K562 (cell line): ENCODE data around the gene MED31. TPM values are rescaled to one million over a fixed set of nuclear protein-coding genes. Genes with fewer than 3 reads are reported as not detected.

Experiments
- ATAC-seq: fragments of 200-7000 bp; cut with Tn5 transposase; 3 replicates; pipeline ENCODE4 v1.9.1; 2020; ENCODE audit warnings: moderate library complexity
- BruUV-seq: library from RNA; stranded (reverse); fragments of 400-500 nt; replicated peaks from 2 replicates; lab custom pipeline; 2021; lab: Mats Ljungman, UMichigan
- CTCF ChIA-PET: fragments of 300-600 bp; formaldehyde crosslinking; extraction: SDS; loops from one replicate; lab custom pipeline; 2021; ENCODE audit warnings: low intra/inter-chr PET ratio; lab: Yijun Ruan, JAX
- POLR2A ChIA-PET: fragments of 300-600, 350-650 bp; sonication (Branson Sonifier 250); formaldehyde crosslinking; extraction: SDS; loops from one replicate; lab custom pipeline; 2021; ENCODE audit warnings: antibody characterized with exemption, inconsistent platforms; lab: Yijun Ruan, JAX
- DNase-seq, 4 experiments: peaks; one replicate each; pipeline versions ENCODE4 v3.0.0 to v3.0.0-alpha.2; 2011 to 2018; ENCODE audit warnings: low spot score in 3 of 4, mixed read lengths in 3 of 4; ENCODE audit errors: extremely low read depth in 1 of 4
- FAIRE-seq: peaks from 2 replicates; lab custom pipeline; 2011; peaks lifted over from hg19 to GRCh38; lab: Jason Lieb, UNC
- H2AFZ ChIP-seq: 2 replicates; pipeline ENCODE4 v1.6.0; 2011; ENCODE audit warnings: low read depth, low read length, control low read depth, inconsistent platforms
- H3K27ac ChIP-seq: fragments of 200-600 bp; 3 replicates; pipeline ENCODE4 v1.8.0; 2011; ENCODE audit warnings: low read depth, mild to moderate bottlenecking, control low read depth, inconsistent platforms, low read length, moderate library complexity, mixed read lengths; ENCODE audit errors: extremely low read depth
- H3K27me3 ChIP-seq, 2 experiments: fragments of 300-600 bp in 1 of 2; 2 replicates in 1 of 2; 3 replicates in 1 of 2; pipeline versions ENCODE4 v1.6.0 to v1.8.0; 2011; ENCODE audit warnings: inconsistent platforms in 2 of 2, low read length in 2 of 2, mild to moderate bottlenecking in 1 of 2, mixed read lengths in 1 of 2, moderate library complexity in 1 of 2; ENCODE audit not compliant: control insufficient read depth in 2 of 2, insufficient read depth in 2 of 2
- H3K36me3 ChIP-seq: fragments of 300-600 bp; 3 replicates; pipeline ENCODE4 v1.8.0; 2011; ENCODE audit warnings: mild to moderate bottlenecking, low read length, inconsistent platforms; ENCODE audit not compliant: control insufficient read depth, insufficient read depth
- H3K4me1 ChIP-seq, 2 experiments: fragments of 200-600 bp in 1 of 2; replicated peaks in 1 of 2; 2 replicates in 1 of 2; 3 replicates in 1 of 2; pipeline versions ENCODE4 v1.5.1 to v1.8.0; 2011; ENCODE audit warnings: inconsistent platforms in 2 of 2, low read length in 2 of 2, mild to moderate bottlenecking in 1 of 2, mixed read lengths in 1 of 2, moderate library complexity in 1 of 2; ENCODE audit not compliant: control insufficient read depth in 2 of 2, insufficient read depth in 2 of 2
- H3K4me2 ChIP-seq: 2 replicates; pipeline ENCODE4 v1.6.1; 2011; ENCODE audit warnings: low read length, control low read depth, inconsistent platforms, mixed read lengths; ENCODE audit not compliant: insufficient read depth
- H3K4me3 ChIP-seq: fragments of 200-600 bp; sonication (generic), shearing (Covaris generic); 2 replicates; pipeline ENCODE4 v1.5.1; 2016; ENCODE audit warnings: control low read depth, inconsistent platforms
- H3K79me2 ChIP-seq: fragments of 200-600 bp; 3 replicates; pipeline ENCODE4 v1.8.0; 2011; ENCODE audit warnings: low read length, inconsistent platforms; ENCODE audit not compliant: control insufficient read depth, insufficient read depth
- H3K9ac ChIP-seq, 2 experiments: 2 replicates each; pipeline versions ENCODE4 v1.6.0 to v1.6.1; 2011; ENCODE audit warnings: low read depth in 2 of 2, low read length in 2 of 2, control low read depth in 1 of 2, inconsistent platforms in 1 of 2, mild to moderate bottlenecking in 1 of 2, mixed read lengths in 1 of 2; ENCODE audit not compliant: insufficient read depth in 1 of 2
- H3K9me1 ChIP-seq: one replicate; pipeline ENCODE4 v1.6.0; 2011; ENCODE audit warnings: inconsistent platforms, mild to moderate bottlenecking, low read length, moderate library complexity; ENCODE audit not compliant: control insufficient read depth, insufficient read depth
- H3K9me3 ChIP-seq: replicated peaks from 2 replicates; pipeline ENCODE4 v1.5.1; 2011; ENCODE audit warnings: low read depth, low read length, inconsistent platforms; ENCODE audit not compliant: control insufficient read depth, insufficient read depth
- H4K20me1 ChIP-seq: replicated peaks from 2 replicates; pipeline ENCODE4 v1.6.1; 2011; ENCODE audit warnings: low read length, inconsistent platforms, mixed read lengths; ENCODE audit not compliant: control insufficient read depth, insufficient read depth
- ELK1 ChIP-seq: sonication (generic); formaldehyde crosslinking; IDR thresholded peaks from 2 replicates; pipeline ENCODE4 v1.8.1; 2022; ENCODE audit warnings: missing genetic modification reagents
- GATAD2A ChIP-seq: fragments of 450-650 bp; IDR thresholded peaks from 2 replicates; pipeline ENCODE4 v1.6.1; 2017
- HDAC8 ChIP-seq: fragments of 450-650 bp; IDR thresholded peaks from 2 replicates; pipeline ENCODE4 v1.6.1; 2016; ENCODE audit warnings: mild to moderate bottlenecking, missing genetic modification characterization, moderate library complexity, missing compliant biosample characterization
- MAFG ChIP-seq: fragments of 450-650 bp; conservative IDR thresholded peaks from 2 replicates; pipeline ENCODE4 v1.6.1; 2016; ENCODE audit warnings: missing genetic modification characterization, missing compliant biosample characterization
- MCM5 ChIP-seq: fragments of 450-650 bp; IDR thresholded peaks from 2 replicates; pipeline ENCODE4 v1.6.1; 2016; ENCODE audit warnings: low read depth
- NBN ChIP-seq: fragments of 450-650 bp; IDR thresholded peaks from 2 replicates; pipeline ENCODE4 v1.6.1; 2016; ENCODE audit warnings: low read depth, mild to moderate bottlenecking
- NCOA6 ChIP-seq: fragments of 450-650 bp; IDR thresholded peaks from 2 replicates; pipeline ENCODE4 v1.6.1; 2017; ENCODE audit warnings: mild to moderate bottlenecking
- POLR3G ChIP-seq: IDR thresholded peaks from 2 replicates; pipeline ENCODE4 v1.6.1; 2011; ENCODE audit not compliant: insufficient read length, insufficient replicate concordance; ENCODE audit errors: extremely low read depth
- PREB ChIP-seq: sonication (generic); formaldehyde crosslinking; IDR thresholded peaks from 2 replicates; pipeline ENCODE4 v1.8.1; 2023; ENCODE audit warnings: mild to moderate bottlenecking, missing genetic modification reagents
- RBBP5 ChIP-seq: fragments of 200-600 bp; sonication (generic); IDR thresholded peaks from 2 replicates; pipeline ENCODE4 v1.6.1; 2012; ENCODE audit warnings: borderline replicate concordance, mild to moderate bottlenecking, low read length, control low read depth, inconsistent platforms; ENCODE audit not compliant: insufficient read depth, poor library complexity, severe bottlenecking
- TCF7 ChIP-seq: sonication (generic); IDR thresholded peaks from 2 replicates; pipeline ENCODE4 v1.6.1; 2016; ENCODE audit warnings: antibody characterized with exemption, borderline replicate concordance
- TSC22D4 ChIP-seq: fragments of 450-650 bp; IDR thresholded peaks from 2 replicates; pipeline ENCODE4 v1.6.1; 2016; ENCODE audit warnings: missing genetic modification characterization, missing biosample characterization, control low read depth
- XRCC3 ChIP-seq: fragments of 450-650 bp; IDR thresholded peaks from 2 replicates; pipeline ENCODE4 v1.6.1; 2017; ENCODE audit warnings: mild to moderate bottlenecking, moderate library complexity
- ZNF274 ChIP-seq: IDR thresholded peaks from 2 replicates; pipeline ENCODE4 v1.6.1; 2011; ENCODE audit warnings: low read depth, mild to moderate bottlenecking, low read length, moderate library complexity, borderline replicate concordance
- WGBS: fragments of 100-300 bp; shearing (Covaris generic); methylation state at CpG from one replicate; pipeline ENCODE4 v1.1.6; 2016; ENCODE audit warnings: low coverage, mixed read lengths; ENCODE audit not compliant: insufficient coverage; ENCODE audit errors: missing lambda C conversion rate; 5-methylcytosine and 5-hydroxymethylcytosine counted together
- in situ Hi-C: fragments of 300-500 bp; cut with MboI; formaldehyde crosslinking; loops from 4 replicates; pipeline ENCODE4 v1.15.0; 2018; ENCODE audit warnings: inconsistent platforms, mixed read lengths
- intact Hi-C: fragments of 100-400 bp; cut with micrococcal nuclease; formaldehyde crosslinking; loops from 2 replicates; pipeline ENCODE4 v1.14.2; 2022
- polyA plus RNA-seq, 8 experiments: library from polyadenylated mRNA; depleted of rRNA in 4 of 8; stranded (reverse) in 5 of 8; unstranded in 3 of 8; fragments of >200 nt; fragmentation: Nextera tagmentation in 2 of 8; fragmentation: Illumina TruSeq in 1 of 8; extraction: Ambion mirVana in 2 of 8; extraction: Trizol in 1 of 8; gene quantifications; 2 replicates each; pipeline versions ENCODE4 v1.2.1 to v1.2.3, GENCODE V29; 2011 to 2014; ENCODE audit warnings: inconsistent platforms in 1 of 8, missing spikeins in 1 of 8
- total RNA-seq, 7 experiments: library from RNA; depleted of rRNA in 6 of 7; stranded (reverse); fragments of >200 nt in 6 of 7; fragmentation: Illumina TruSeq in 2 of 7; extraction: Trizol in 2 of 7; gene quantifications; 2 replicates each; pipeline versions ENCODE4 v1.2.1 to v1.2.3, GENCODE V29; 2011 to 2021; ENCODE audit warnings: low replicate concordance in 1 of 7

The MED31 gene
- total and polyA plus RNA-seq, 9 of the 15 experiments (the other 6 are each of a cell fraction or from before 2014, with no cell fraction given): 6.4 to 39.9 (median 14.6) TPM

- in situ Hi-C loops: no loop called here
- no peaks in the 10 kb centered on the region for H3K79me2 ChIP-seq
- H3K27me3 ChIP-seq: peaks cover 0 to 31% of the 10 kb centered on the region in 2 experiments; a peak in 2 of 5 replicates
- FAIRE-seq (no peak), ATAC-seq (no peak), DNase-seq (no peak)
- intact Hi-C loops: no loop called here
- no TSS peak for BruUV-seq
- H3K4me1 ChIP-seq: peaks cover 0 to 5% of the 10 kb centered on the region in 2 experiments; a peak in 1 of 5 replicates
- CTCF ChIA-PET: no interaction called here
- H3K4me3 ChIP-seq: no peak overlapping the region
- no peak overlapping the region for H3K27ac ChIP-seq
- H4K20me1 ChIP-seq: no peaks in the 10 kb centered on the region
- H3K9me3 ChIP-seq: no peaks in the 10 kb centered on the region
- POLR2A ChIA-PET: no interaction called here
- no peak for TF ChIP-seq RBBP5
- TF ChIP-seq HDAC8 (tag): no peak
- no peak for TF ChIP-seq XRCC3
- TF ChIP-seq GATAD2A: no peak
- no peak for TF ChIP-seq MAFG (tag)
- no peak for TF ChIP-seq ELK1
- no peak for TF ChIP-seq NBN
- TF ChIP-seq MCM5: no peak
- no peak for TF ChIP-seq TCF7
- no peak for TF ChIP-seq TSC22D4 (tag)
- TF ChIP-seq PREB (CRISPR knock-in tag): no peak
- no peak for TF ChIP-seq NCOA6
- no peak for TF ChIP-seq POLR3G
- TF ChIP-seq ZNF274: no peak
- no peaks in the 10 kb centered on the region for H3K36me3 ChIP-seq
- peak overlapping the region; percentile 59; the same call in 1 of the 2 replicates for H2AFZ ChIP-seq
- no peaks in the 10 kb centered on the region for H3K9me1 ChIP-seq
- no peak overlapping the region for H3K4me2 ChIP-seq
- H3K9ac ChIP-seq: no peak overlapping the region
- WGBS: 53% methylated on average over 6 of the region's 8 CpGs
Measured at GRCh38 chr17:6700948-6701307, 49.5 kb upstream of the MED31 start.
